Activated B cell treated with CpG ODN at 0.5 μM for 24 hours (primary cell): Measurements from ENCODE around the gene AFTPH. TPM values are rescaled to one million over a fixed set of nuclear protein-coding genes. Genes with fewer than 3 reads are reported as not detected.

ENCODE experiments used
- ATAC-seq: fragments of 200-7000 bp; cut with Tn5 transposase; one replicate; pipeline ENCODE4 v1.10.0; 2021; ENCODE audit warnings: low read depth, mild to moderate bottlenecking, moderate library complexity
- CTCF ChIA-PET: fragments of 350-600 bp; sonication (Branson Sonifier 250); formaldehyde crosslinking; loops from one replicate; lab custom pipeline; 2021; ENCODE audit warnings: antibody characterized with exemption; lab: Charles Lee
- POLR2A ChIA-PET: fragments of 350-600 bp; sonication (Branson Sonifier 250); formaldehyde crosslinking; loops from one replicate; lab custom pipeline; 2021; ENCODE audit warnings: antibody characterized with exemption; lab: Charles Lee
- DNase-seq: peaks from one replicate; pipeline ENCODE4 v3.0.0; 2022
- H3K27ac Mint-ChIP-seq: one replicate; pipeline ENCODE4 v1.8.0; 2020; ENCODE audit warnings: mixed read lengths
- H3K27me3 Mint-ChIP-seq: one replicate; pipeline ENCODE4 v1.8.0; 2021; ENCODE audit warnings: mixed read lengths
- H3K36me3 Mint-ChIP-seq: one replicate; pipeline ENCODE4 v1.8.0; 2021; ENCODE audit warnings: low read depth, mixed read lengths
- H3K4me1 Mint-ChIP-seq: one replicate; pipeline ENCODE4 v1.8.0; 2021; ENCODE audit warnings: mixed read lengths
- H3K4me3 Mint-ChIP-seq: one replicate; pipeline ENCODE4 v1.8.0; 2020; ENCODE audit warnings: mild to moderate bottlenecking, mixed read lengths
- H3K9me3 Mint-ChIP-seq: one replicate; pipeline ENCODE4 v1.8.0; 2020; ENCODE audit warnings: mixed read lengths
- intact Hi-C: fragments of 100-400 bp; cut with micrococcal nuclease; formaldehyde crosslinking; loops from one replicate; pipeline ENCODE4 v1.15.1; 2024
- total RNA-seq: library from RNA; stranded (reverse); gene quantifications from 2 replicates; pipeline ENCODE4 v1.2.3, GENCODE V29; 2022
- TF ChIP-seq, protein P1 (sequence below): fragments of 200-600 bp; IDR thresholded peaks from one replicate; pipeline ENCODE4 v1.8.0; 2022; ENCODE audit warnings: antibody characterized with exemption, mild to moderate bottlenecking

Gene AFTPH
- total RNA-seq, 1 donor from 2014 or later, result 81.3 TPM

DNA sequence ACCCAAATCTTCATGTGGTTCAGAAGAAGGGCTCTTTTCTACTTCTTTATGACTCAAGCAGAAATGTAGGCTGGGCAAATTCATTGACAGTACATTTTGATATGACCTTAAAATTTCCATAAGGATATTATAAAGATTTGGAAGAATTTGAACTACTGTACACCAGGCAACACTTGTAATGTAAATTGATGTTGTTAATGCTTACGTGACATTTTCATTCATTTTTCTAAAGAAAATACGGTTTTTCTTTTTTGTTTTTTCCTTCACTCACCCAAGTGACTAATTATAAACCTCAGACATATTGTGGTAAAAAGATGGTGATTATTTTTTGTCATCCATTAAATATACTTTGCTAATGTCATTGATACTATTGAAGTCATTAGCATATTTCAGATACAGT, 17.4 kb downstream of the AFTPH start:
- H3K27me3 Mint-ChIP-seq, result no peaks in the 10 kb centered on the region
- no peak overlapping the region for H3K27ac Mint-ChIP-seq
- peaks cover 70% of the 10 kb centered on the region for H3K4me1 Mint-ChIP-seq
- no peak overlapping the region for H3K4me3 Mint-ChIP-seq
- H3K9me3 Mint-ChIP-seq, result no peaks in the 10 kb centered on the region
- peaks cover 16% of the 10 kb centered on the region for H3K36me3 Mint-ChIP-seq
- intact Hi-C loops, result loop anchor here (2.0 kb wide), 1 partner anchor 17 kb away; the partner anchor contains the start of gene AFTPH
- DNase-seq (no peak), ATAC-seq (no peak)
- TF ChIP-seq, protein P1, sequence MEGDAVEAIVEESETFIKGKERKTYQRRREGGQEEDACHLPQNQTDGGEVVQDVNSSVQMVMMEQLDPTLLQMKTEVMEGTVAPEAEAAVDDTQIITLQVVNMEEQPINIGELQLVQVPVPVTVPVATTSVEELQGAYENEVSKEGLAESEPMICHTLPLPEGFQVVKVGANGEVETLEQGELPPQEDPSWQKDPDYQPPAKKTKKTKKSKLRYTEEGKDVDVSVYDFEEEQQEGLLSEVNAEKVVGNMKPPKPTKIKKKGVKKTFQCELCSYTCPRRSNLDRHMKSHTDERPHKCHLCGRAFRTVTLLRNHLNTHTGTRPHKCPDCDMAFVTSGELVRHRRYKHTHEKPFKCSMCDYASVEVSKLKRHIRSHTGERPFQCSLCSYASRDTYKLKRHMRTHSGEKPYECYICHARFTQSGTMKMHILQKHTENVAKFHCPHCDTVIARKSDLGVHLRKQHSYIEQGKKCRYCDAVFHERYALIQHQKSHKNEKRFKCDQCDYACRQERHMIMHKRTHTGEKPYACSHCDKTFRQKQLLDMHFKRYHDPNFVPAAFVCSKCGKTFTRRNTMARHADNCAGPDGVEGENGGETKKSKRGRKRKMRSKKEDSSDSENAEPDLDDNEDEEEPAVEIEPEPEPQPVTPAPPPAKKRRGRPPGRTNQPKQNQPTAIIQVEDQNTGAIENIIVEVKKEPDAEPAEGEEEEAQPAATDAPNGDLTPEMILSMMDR, result no peak
- CTCF ChIA-PET, result interaction anchor here (1.3 kb wide), 1 partner anchor 19 kb away, joined by 4 read pairs; no protein-coding TSS in a partner anchor
- POLR2A ChIA-PET, result no interaction called here

DNA sequence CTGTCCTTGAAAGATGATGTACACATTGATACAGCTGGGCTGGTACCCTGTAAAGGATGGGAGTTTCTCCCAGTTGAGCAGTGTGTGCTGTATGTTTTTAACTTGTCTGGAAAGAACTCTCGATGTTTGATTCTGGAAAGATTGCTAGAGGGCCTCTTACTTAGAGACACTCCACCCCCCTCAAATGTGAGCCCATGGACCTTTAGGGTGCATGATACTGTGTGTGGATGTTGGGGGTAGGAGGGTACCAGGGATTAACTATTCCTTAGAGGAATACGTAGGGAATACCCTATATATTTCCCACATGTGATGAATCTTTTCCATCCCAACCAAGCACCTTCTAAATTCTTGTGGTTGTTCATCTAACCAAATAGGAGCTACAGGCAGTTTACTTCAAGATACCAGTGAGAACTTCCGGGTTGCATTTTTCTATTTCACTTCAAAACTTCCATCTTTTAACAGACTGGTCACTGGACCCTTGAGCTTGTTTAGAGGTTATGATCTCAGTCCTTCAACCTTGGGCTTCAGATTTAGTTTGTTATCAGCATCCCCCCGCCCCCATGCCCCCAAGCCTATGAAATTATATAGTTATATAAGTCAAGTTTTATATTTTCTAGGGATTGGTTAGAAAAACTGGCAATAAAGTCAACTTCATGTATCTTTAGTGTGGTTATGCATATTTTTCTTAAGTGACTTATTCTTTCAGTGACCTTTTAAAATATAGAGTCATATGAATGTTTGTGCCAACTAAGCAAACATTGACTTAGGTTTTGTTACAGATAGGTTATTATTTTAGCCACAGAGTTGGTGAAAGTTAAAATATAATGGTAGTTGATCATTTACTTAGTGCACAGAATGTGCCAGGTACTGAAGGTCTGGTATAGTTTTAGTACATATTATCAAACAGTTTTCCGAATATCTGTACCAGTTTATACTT, 18.2 kb downstream of the AFTPH start:
- CTCF ChIA-PET, result no interaction called here
- POLR2A ChIA-PET, result no interaction called here
- Mint-ChIP-seq H3K27ac (peak overlapping the region; percentile 46), H3K27me3 (no peaks in the 10 kb centered on the region), H3K4me1 (peaks cover 73% of the 10 kb centered on the region), H3K9me3 (no peaks in the 10 kb centered on the region), H3K36me3 (peaks cover 17% of the 10 kb centered on the region), H3K4me3 (no peak overlapping the region)
- DNase-seq (no peak), ATAC-seq (no peak)
- TF ChIP-seq, protein P1, result no peak
- intact Hi-C loops, result loop anchor here (1.0 kb wide), 1 partner anchor 8 kb away; no protein-coding TSS in a partner anchor

DNA sequence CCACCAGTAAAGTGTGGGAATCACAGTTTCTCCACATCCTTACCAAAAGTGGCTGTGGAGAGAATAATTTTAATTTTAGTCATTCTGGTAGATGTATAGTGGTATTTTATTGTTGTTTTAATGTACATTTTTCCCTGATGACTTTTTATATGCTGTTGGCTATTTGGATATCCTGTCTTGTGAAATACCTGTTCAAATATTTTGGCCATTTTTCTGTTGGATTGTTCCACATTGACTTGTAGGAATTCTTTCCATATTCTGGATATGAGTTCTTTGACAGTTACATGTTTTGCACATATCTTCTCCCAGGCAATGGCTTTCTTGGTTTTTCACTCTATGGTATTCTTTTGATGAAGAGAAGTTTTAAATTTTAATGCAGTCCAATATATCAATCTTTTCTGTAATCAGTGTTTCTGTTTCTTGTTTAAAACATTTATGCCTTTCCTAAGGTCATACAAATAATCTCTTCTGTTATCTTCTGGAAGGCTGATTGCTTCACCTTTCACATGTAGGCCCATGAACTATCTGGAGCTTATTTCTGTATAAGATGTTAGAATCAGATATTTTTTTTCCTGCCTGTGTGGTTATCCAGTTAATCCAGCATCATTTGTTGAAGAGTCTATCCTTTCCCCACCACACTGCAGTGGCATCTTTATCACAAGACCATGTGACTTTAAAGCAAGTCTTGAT, 19.0 kb downstream of the AFTPH start:
- intact Hi-C loops, result no loop called here
- Mint-ChIP-seq H3K4me3 (no peak overlapping the region), H3K9me3 (no peaks in the 10 kb centered on the region), H3K27me3 (no peaks in the 10 kb centered on the region), H3K27ac (no peak overlapping the region), H3K4me1 (peaks cover 68% of the 10 kb centered on the region), H3K36me3 (peaks cover 17% of the 10 kb centered on the region)
- ATAC-seq, result no peak
- no peak for DNase-seq
- CTCF ChIA-PET, result interaction anchor here (0.8 kb wide), 1 partner anchor 21 kb away, joined by 3 read pairs; no protein-coding TSS in a partner anchor
- TF ChIP-seq, protein P1, result no peak
- POLR2A ChIA-PET, result no interaction called here

DNA sequence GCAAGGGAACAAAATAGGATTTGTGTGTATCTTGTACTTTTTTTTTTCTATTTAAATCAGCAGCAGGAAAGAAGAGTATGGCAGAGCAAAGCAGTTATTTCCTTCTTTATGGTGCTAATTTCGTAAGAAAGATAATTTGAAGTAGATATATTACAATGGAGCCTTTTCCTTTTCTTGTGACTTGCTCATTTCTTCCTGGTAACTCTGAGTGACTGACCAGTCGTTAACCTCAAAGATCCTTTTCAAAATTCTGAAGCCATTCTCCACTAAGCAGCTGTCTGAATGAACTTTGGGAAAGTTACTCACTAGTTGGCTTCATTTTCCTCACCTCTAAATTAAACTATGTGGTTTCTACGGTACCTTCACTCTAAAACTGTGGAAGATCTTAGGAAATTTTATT, 24.6 kb downstream of the AFTPH start:
- no peak overlapping the region for H3K27ac Mint-ChIP-seq
- H3K4me1 Mint-ChIP-seq, result peaks cover 35% of the 10 kb centered on the region
- intact Hi-C loops, result no loop called here
- ATAC-seq (no peak), DNase-seq (no peak)
- no peak overlapping the region for H3K4me3 Mint-ChIP-seq
- POLR2A ChIA-PET, result interaction anchor here (0.6 kb wide), 1 partner anchor 464 kb away, joined by 3 read pairs; no protein-coding TSS in a partner anchor
- CTCF ChIA-PET, result no interaction called here
- H3K36me3 Mint-ChIP-seq, result peaks cover 49% of the 10 kb centered on the region
- peaks cover 4% of the 10 kb centered on the region for H3K9me3 Mint-ChIP-seq
- TF ChIP-seq, protein P1, result no peak
- no peaks in the 10 kb centered on the region for H3K27me3 Mint-ChIP-seq

DNA sequence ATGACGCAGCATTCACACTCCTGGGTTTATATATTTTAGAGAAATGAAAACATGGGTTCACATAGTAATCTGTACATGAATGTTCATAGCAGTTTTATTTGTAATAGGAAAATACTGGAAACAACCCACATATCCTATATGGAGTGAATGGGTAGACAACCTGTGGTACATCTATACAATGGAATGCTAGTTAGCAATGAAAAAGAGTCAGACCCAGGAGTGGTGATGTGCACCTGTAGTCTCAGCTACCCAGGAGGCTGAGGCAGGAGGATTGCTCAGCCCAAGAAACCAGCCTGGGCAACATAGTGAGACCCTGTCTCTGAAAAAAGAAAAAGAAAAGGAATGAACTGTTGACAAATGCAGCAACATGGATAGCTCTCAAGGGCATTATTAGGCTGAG, 25.9 kb downstream of the AFTPH start:
- CTCF ChIA-PET, result interaction anchor here (0.8 to 1.8 kb wide), 3 partner anchors 10 to 27 kb away, joined by 3 to 9 read pairs (median 4); partner anchors contain the start of gene AFTPH
- Mint-ChIP-seq H3K4me1 (peaks cover 25% of the 10 kb centered on the region), H3K9me3 (peaks cover 4% of the 10 kb centered on the region), H3K4me3 (no peak overlapping the region), H3K27me3 (no peaks in the 10 kb centered on the region), H3K27ac (no peak overlapping the region), H3K36me3 (peaks cover 50% of the 10 kb centered on the region)
- intact Hi-C loops, result no loop called here
- POLR2A ChIA-PET, result no interaction called here
- DNase-seq (no peak), ATAC-seq (no peak)
- TF ChIP-seq, protein P1, result no peak
